ENCODE measurements around the gene KMT5C. TPM values are rescaled to one million over a fixed set of nuclear protein-coding genes. Genes with fewer than 3 reads are reported as not detected.

The KMT5C gene
- total and polyA plus RNA-seq, 2 donors (not counting 1 experiment from before 2014, with no cell fraction given) = 22.2 to 23.6 TPM

- Histone ChIP-seq H3K36me3 (replicated peaks in 1 of 2; ENCODE audit: control extremely low read depth in 1 of 2, control insufficient read depth in 1 of 2, extremely low read depth in 1 of 2, insufficient read depth in 2 of 2, low read length in 1 of 2) (peaks cover 0 to 26% of the 10 kb centered on the region in 2 experiments), H3K4me1 (ENCODE audit: control insufficient read depth in 2 of 2, insufficient read depth in 2 of 2, low read length in 2 of 2) (peaks cover 40 to 54% of the 10 kb centered on the region in 2 donors), H2AFZ (ENCODE audit: insufficient read depth, low read depth, low read length, poor library complexity, severe bottlenecking) (peak within 1 kb of the TSS; percentile 88), H4K20me1 (ENCODE audit: control insufficient read depth, insufficient read depth, low read length, poor library complexity, severe bottlenecking) (peaks cover 40% of the 10 kb centered on the region), H3K9me3 (ENCODE audit: control extremely low read depth in 1 of 3, control insufficient read depth in 2 of 3, insufficient read depth in 1 of 3, low read length in 2 of 3) (no peaks in the 10 kb centered on the region), H3K4me2 (replicated peaks; ENCODE audit: low read depth, low read length, poor library complexity, severe bottlenecking) (peak within 1 kb of the TSS; percentile 74), H3K9ac (ENCODE audit: low read length) (peak within 1 kb of the TSS; percentile 96), H3K4me3 (ENCODE audit: control extremely low read depth in 1 of 5, extremely low read depth in 1 of 5, insufficient read depth in 1 of 5, low read depth in 2 of 5, low read length in 4 of 5) (peak within 1 kb of the TSS; percentile 85 to 99 (median 97)), H3K27ac (ENCODE audit: low read length in 2 of 2) (peak within 1 kb of the TSS; percentile 96), H3K27me3 (replicated peaks in 1 of 4; ENCODE audit: control extremely low read depth in 1 of 4, control insufficient read depth in 3 of 4, insufficient read depth in 4 of 4, low read length in 3 of 4) (no peaks in the 10 kb centered on the region), H3K79me2 (ENCODE audit: control insufficient read depth, insufficient read depth, low read length) (peaks cover 46% of the 10 kb centered on the region)
- H3K27ac Mint-ChIP-seq = peak within 1 kb of the TSS; percentile 100
- H3K27me3 Mint-ChIP-seq = no peaks in the 10 kb centered on the region
- H3K4me3 Mint-ChIP-seq = peak within 1 kb of the TSS; percentile 100
- POLR2A ChIA-PET = interaction anchor here (1.0 to 2.6 kb wide), 8 partner anchors 16 to 210 kb away, joined by 3 to 12 read pairs (median 5); partner anchors contain the start of genes ISOC2, KMT5C, PPP6R1 and UBE2S
- H3K9me3 Mint-ChIP-seq (ENCODE audit: insufficient read depth) = no peaks in the 10 kb centered on the region
- ATAC-seq (ENCODE audit: low read depth) (peak; percentile 4), DNase-seq (peak; percentile 79)
- peaks cover 54% of the 10 kb centered on the region for H3K4me1 Mint-ChIP-seq
- CTCF ChIA-PET = interaction anchor here (0.6 to 3.1 kb wide), 21 partner anchors 8 to 321 kb away, joined by 3 to 39 read pairs (median 5); partner anchors contain the start of genes CCDC106, HSPBP1, KMT5C and RDH13
- WGBS (ENCODE audit: insufficient coverage) = 17% methylated on average over 72 of the region's 72 CpGs
- TF ChIP-seq, protein P1, sequence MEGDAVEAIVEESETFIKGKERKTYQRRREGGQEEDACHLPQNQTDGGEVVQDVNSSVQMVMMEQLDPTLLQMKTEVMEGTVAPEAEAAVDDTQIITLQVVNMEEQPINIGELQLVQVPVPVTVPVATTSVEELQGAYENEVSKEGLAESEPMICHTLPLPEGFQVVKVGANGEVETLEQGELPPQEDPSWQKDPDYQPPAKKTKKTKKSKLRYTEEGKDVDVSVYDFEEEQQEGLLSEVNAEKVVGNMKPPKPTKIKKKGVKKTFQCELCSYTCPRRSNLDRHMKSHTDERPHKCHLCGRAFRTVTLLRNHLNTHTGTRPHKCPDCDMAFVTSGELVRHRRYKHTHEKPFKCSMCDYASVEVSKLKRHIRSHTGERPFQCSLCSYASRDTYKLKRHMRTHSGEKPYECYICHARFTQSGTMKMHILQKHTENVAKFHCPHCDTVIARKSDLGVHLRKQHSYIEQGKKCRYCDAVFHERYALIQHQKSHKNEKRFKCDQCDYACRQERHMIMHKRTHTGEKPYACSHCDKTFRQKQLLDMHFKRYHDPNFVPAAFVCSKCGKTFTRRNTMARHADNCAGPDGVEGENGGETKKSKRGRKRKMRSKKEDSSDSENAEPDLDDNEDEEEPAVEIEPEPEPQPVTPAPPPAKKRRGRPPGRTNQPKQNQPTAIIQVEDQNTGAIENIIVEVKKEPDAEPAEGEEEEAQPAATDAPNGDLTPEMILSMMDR (IDR thresholded peaks at IDR 0.05) = no peak
- TF ChIP-seq EZH2 (IDR thresholded peaks at IDR 0.05; ENCODE audit: borderline replicate concordance, insufficient read depth, low read depth, low read length, poor library complexity, severe bottlenecking) = no peak
- intact Hi-C loops (cut with micrococcal nuclease) = no loop called here
Observed at GRCh38 chr19:55384131-55384919, 44.6 kb downstream of the KMT5C start, which contains the start of gene TMEM238. Gene TMEM238 (minus strand): TSS chr19:55384292. CDS start chr19:55384259, 33 bp downstream.

Data from B cell (primary cell).